Measurements from ENCODE around the gene ARSG. TPM values are rescaled to one million over a fixed set of nuclear protein-coding genes. Genes with fewer than 3 reads are reported as not detected.

ARSG gene
- total and polyA plus RNA-seq, 2 of the 13 experiments (the other 11 are each of a cell fraction or from before 2014, with no cell fraction given) = 3.7 to 15.2 TPM

- POLR2A ChIA-PET = no interaction called here
- H3K9me3 ChIP-seq (ENCODE audit: low read length) = no peaks in the 10 kb centered on the region
- intact Hi-C loops (cut with micrococcal nuclease; ENCODE audit: unreplicated experiment) (no loop called here), in situ Hi-C loops (cut with HindIII; ENCODE audit: extremely low pct_ligation_motif_present, low pct_unique_long_range_greater_than_20kb) (no loop called here)
- H3K4me1 ChIP-seq (ENCODE audit: insufficient read depth, low read length) = peaks cover 5% of the 10 kb centered on the region; the same call in 1 of the 2 replicates
- H3K36me3 ChIP-seq (replicated peaks in 1 of 2; ENCODE audit: control insufficient read depth in 1 of 2, insufficient read depth in 2 of 2, low read length in 2 of 2) = peaks cover 0 to 8% of the 10 kb centered on the region in 2 experiments; a peak in 3 of 5 replicates
- H4K20me1 ChIP-seq (ENCODE audit: insufficient read depth, low read length) = no peaks in the 10 kb centered on the region
- H3K9ac ChIP-seq (ENCODE audit: insufficient read depth, low read depth, low read length) = no peak overlapping the region
- H3K79me2 ChIP-seq (ENCODE audit: insufficient read depth, low read length) = no peaks in the 10 kb centered on the region
- FAIRE-seq (no peak), ATAC-seq (no peak), DNase-seq (ENCODE audit: low spot score) (no peak)
- H2AFZ ChIP-seq (ENCODE audit: low read length) = no peak overlapping the region
- BruUV-seq (replicated peaks) = no TSS peak
- TF ChIP-seq TSC22D2 (CRISPR knock-in tag; IDR thresholded peaks at IDR 0.05; ENCODE audit: borderline replicate concordance) = no peak
- TF ChIP-seq POLR2AphosphoS5 (IDR thresholded peaks at IDR 0.05; ENCODE audit: low read depth, low read length) = no peak
- no peak for TF ChIP-seq DMAP1 (CRISPR knock-in tag; IDR thresholded peaks at IDR 0.05)
- no peak for TF ChIP-seq TEAD3 (CRISPR knock-in tag; optimal IDR thresholded peaks at IDR 0.05; ENCODE audit: borderline replicate concordance)
- no peak for TF ChIP-seq ZNF577 (CRISPR knock-in tag; IDR thresholded peaks at IDR 0.05; ENCODE audit: borderline replicate concordance, low read depth)
- TF ChIP-seq SP2 (CRISPR knock-in tag; IDR thresholded peaks at IDR 0.05) = no peak
- no peak for TF ChIP-seq ZBTB38 (CRISPR knock-in tag; IDR thresholded peaks at IDR 0.05)
- TF ChIP-seq MXD4 (CRISPR knock-in tag; IDR thresholded peaks at IDR 0.05) = no peak
- TF ChIP-seq ZNF224 (CRISPR knock-in tag; IDR thresholded peaks at IDR 0.05) = no peak
- TF ChIP-seq POLR2A (IDR thresholded peaks at IDR 0.05; ENCODE audit: insufficient read depth in 1 of 2, low read depth in 2 of 2, low read length in 2 of 2) = no peak
- TF ChIP-seq ZSCAN21 (CRISPR knock-in tag; IDR thresholded peaks at IDR 0.05; ENCODE audit: borderline replicate concordance) = no peak
- no peak for TF ChIP-seq ZGPAT (CRISPR knock-in tag; IDR thresholded peaks at IDR 0.05)
- no peak for TF ChIP-seq HBP1 (CRISPR knock-in tag; IDR thresholded peaks at IDR 0.05; ENCODE audit: low read depth)
- WGBS (ENCODE audit: low lambda C conversion rate) = 97% methylated on average over 4 of the region's 4 CpGs
- no peak overlapping the region for H3K4me3 ChIP-seq (replicated peaks in 1 of 3; ENCODE audit: insufficient read depth in 1 of 3, low read depth in 2 of 3, low read length in 3 of 3)
- H3K27ac ChIP-seq (ENCODE audit: extremely low read length, insufficient read depth, low read length) = no peak overlapping the region
- H3K4me2 ChIP-seq (ENCODE audit: low read depth, low read length) = no peak overlapping the region
- H3K27me3 ChIP-seq (ENCODE audit: control insufficient read depth in 1 of 2, insufficient read depth in 2 of 2, low read length in 2 of 2) = no peaks in the 10 kb centered on the region
- CTCF ChIA-PET (ENCODE audit: low intra/inter-chr PET ratio, low total read pairs) = no interaction called here
Measured at GRCh38 chr17:68357886-68358285, 66.6 kb downstream of the ARSG start.
